GM18909 (cell line): ENCODE results near the gene PTPRO.

Experiments
- ATAC-seq: cut with Tn5 transposase; IDR thresholded peaks from one replicate; pipeline ENCODE4 v1.9.1; 2021; ENCODE audit warnings: mild to moderate bottlenecking; ENCODE audit not compliant: unreplicated experiment, poor library complexity

The PTPRO gene

DNA sequence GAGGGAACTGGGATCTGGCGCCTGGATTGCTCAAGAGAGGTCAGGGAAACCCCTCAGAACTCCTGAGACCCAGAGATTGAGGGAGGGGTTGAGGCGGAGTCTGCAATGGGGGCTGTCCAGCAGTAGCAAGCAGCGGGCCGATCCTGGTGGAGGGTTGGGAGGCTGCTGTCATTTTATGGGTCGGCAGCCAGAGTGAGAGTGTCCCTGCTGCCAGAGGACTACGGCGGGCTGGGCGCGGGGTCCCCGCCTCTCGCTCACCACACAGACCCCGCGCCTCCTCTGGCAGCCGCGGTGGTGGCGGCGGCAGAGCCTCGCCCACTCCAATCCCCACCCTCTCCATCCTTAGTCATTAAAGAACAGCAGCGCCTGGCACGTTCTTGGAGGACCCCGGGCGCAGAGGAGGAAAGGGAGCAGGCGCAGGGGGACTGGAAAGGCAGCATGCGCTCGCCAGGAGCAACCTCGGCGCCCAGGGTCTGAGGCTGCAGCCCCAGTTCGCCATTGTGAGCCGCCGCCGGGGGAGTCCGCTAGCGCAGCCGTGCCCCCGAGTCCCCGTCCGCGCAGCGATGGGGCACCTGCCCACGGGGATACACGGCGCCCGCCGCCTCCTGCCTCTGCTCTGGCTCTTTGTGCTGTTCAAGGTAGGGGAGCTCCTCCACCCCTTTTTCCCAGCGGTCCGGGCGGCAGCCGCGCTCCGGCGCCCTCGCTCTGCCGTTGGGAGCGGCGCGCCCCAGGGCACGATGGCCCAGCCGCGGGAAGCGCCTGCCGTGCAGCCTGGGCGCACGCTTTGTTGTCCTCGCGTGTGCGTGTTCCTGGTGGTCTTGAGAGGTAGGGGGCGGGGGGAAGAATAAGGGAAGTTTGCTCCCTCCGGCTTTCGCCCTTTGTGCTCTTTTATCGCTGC, at the start of gene PTPRO:
Gene PTPRO, plus strand, starts transcription at position 345 of the 898 bp plus-strand sequence.
- ATAC-seq: no peak

DNA sequence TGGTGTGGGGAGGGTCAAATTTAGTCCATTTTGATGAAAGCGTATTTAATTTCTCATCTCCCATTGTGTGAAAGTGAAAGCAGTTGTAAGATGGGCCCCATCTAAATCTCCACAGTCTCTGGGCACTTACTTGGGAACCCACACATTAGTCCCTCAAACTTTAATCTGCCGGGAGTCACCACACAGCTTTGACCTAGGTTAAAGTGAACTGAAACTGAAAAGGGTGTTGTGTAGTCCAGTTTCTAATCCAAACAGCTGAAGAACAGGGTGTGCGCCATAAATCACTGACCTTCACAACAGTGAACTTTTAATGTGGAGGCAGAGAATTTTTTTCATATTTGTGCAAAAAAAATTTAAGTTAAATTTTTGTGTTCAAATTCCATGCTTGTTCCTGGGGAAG, 48.4 kb upstream of the PTPRO start:
- ATAC-seq: peak; percentile 36

- ATAC-seq: no peak
Observed at GRCh38 chr12:15274561-15274967, 47.7 kb upstream of the PTPRO start.

GRCh38 chr12:15276088-15276698, 46.1 kb upstream of the PTPRO start:
- no peak for ATAC-seq

DNA sequence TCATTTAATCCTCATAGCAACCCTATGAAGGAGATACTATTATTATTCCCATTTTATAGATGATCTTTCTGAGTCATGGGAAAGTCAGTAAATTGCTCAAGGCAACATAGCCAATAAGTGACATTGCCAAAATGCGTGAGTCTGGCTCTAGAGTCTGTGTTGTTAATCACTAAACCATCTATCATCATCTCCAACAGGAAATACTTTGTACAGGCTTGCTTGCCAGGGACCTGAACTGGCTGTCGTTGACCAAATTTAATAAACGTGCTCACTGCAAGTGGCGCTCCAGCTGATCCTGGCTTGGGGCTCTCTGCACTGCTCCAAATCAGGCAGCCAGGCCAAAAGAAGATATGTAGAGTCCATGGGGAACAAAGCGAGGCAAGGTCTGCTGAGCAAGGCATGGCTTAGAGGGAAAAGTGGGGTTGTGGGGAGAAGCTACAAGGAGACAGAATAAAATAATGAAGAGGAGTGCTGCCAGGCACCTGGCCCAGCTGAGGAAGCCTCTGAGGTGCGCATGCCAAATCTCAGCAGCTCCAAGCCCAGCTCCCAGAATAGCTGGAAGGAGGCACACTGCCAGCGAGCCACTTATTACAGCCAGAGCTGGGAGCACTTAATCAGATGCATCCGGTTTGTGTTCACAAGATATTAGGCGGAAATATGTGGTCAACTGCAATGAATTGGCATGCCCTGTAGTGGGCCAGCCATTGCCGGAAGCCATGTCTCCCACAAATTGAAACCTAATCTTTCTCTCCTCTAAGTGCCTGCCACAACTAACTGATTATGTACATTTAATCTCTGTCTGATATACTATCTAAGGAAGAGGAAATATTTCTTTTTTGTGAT, 43.3 kb upstream of the PTPRO start:
- peak; percentile 92 for ATAC-seq

GRCh38 chr12:15280930-15281329, 41.4 kb upstream of the PTPRO start:
- no peak for ATAC-seq

DNA sequence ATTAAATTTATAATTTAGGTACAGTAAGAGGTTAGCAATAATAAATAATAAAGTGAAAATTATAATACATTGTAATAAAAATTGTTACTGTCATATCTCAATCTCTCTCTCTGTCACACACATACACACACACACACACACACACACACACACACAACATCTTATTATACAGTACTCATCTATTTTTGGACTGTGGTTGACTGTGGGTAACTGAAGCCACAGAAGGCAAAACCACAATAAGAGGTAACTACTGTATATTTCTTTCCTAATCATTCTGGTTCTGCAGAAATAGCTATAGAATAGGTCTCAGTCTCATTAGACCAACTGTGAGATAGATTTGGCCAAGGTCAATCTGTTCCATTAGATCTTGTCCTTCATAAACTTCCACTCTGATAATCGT, 33.1 kb upstream of the PTPRO start:
- no peak for ATAC-seq

DNA sequence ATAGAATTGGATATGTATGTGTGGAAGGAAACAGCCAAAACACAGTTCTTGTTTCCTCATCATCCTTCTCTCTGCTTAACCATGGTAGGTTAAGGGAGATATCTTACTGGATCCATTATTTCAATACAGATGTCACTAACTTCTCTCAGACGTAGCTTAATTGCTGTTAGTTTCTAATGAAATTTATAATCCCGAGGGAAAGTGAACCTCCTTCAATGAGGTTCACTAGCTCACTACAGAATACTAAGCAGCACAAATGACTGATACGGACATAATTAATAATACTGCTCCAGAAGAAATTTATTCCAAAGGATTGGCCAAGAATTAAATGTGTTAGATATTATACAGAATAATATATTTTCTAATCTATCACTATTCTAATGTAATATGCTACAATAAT, 28.6 kb upstream of the PTPRO start:
- ATAC-seq: no peak

DNA sequence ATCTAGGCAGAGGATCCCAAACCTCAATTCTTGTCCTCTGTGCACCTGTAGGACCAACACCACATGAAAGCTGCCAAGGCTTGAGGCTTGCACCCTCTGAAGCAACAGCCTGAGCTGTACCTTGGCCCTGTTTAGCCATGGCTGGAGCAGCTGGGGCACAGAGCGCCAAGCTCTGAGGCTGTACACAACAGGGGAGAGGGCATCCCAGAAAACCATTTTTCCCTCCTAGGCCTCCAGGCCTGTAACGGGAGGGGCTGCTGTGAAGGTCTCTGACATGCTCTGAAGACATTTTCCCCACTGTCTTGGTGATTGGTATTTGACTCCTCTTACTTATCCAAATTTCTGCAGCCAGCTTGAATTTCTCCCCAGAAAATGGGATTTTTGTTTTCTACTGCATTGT, 22.4 kb upstream of the PTPRO start:
- ATAC-seq: no peak

GRCh38 chr12:15304296-15304695, 18.0 kb upstream of the PTPRO start:
- no peak for ATAC-seq

- ATAC-seq: no peak
Observed at GRCh38 chr12:15306605-15307004, 15.7 kb upstream of the PTPRO start.

GRCh38 chr12:15307079-15307478, 15.2 kb upstream of the PTPRO start:
- no peak for ATAC-seq

GRCh38 chr12:15318841-15319240, 3.5 kb upstream of the PTPRO start:
- no peak for ATAC-seq

- no peak for ATAC-seq
Observed at GRCh38 chr12:15320881-15321280, 1.4 kb upstream of the PTPRO start.

DNA sequence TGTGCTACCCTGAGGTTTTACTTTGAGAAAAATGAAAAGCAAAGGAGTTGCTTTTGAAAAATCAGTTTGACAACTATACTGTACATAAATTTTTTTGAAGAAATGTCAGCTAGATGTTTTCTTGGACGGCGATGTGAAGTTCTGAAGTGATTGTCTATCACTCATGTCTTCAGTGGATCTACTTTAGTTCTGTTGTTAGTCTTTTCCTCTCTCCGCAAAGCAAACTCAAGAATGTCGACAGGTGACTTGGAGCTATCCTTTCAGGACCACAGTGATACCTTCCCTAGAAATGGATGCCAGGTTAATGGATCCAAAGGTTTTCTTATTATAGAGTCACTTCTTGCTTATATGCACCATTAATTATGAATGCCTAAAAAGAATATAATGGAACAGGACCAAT, 1.2 kb downstream of the PTPRO start:
- ATAC-seq: no peak

GRCh38 chr12:15329891-15330290, 7.6 kb downstream of the PTPRO start:
- no peak for ATAC-seq

DNA sequence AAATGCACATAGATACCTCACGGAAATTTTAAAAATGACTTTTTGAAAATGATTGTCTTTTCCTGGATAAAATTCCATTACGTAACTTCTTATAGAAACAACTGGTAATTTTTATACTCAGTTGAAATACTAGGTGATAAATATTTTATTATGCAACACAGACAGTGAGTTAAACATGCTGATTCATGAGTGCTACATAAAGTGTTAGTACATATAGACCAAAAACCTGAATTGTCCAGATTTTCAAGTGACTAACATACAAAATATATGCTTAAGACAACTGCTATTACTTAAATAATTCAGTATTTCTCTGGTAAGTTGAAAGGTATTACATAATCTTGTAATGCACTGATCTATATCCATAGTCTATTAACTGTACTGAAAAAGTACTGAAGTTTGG, 11.9 kb downstream of the PTPRO start:
- no peak for ATAC-seq

GRCh38 chr12:15335959-15336358, 13.7 kb downstream of the PTPRO start:
- no peak for ATAC-seq

DNA sequence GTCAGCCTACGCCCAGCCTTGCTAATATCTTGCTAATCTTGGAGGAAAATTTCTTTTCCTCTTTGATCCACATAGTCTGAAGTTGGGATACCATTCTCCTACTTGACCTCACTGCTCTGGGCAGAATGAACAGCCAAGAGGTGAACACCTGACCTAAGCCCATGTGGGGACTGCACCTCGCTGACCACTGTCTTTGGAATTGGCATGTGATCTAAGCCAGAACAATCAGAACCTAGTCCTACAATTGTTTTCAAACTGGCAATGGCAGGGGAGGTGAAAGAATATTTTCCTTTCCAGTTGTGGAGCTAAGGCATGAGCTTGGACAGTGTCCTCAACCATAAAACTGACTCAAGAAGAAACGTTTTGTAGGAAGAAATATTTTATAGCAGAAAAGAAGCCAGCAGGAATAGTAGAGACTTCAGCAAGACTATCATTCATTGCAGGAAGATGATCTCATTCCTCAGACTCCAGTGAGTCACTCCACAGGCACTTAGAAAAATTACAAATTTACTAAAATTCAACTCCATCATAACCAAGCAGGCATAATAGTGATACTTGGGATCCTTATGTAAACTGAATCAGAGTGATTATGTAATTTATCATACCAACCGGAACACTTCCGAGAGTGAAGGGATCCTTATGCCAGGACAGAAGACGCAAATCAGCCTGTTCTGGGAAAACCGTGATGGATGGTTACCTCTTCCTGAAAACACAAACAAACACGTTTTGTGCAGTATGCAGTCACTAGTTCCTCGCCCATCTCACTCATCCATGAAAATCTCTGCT, 14.7 kb downstream of the PTPRO start:
- no peak for ATAC-seq

DNA sequence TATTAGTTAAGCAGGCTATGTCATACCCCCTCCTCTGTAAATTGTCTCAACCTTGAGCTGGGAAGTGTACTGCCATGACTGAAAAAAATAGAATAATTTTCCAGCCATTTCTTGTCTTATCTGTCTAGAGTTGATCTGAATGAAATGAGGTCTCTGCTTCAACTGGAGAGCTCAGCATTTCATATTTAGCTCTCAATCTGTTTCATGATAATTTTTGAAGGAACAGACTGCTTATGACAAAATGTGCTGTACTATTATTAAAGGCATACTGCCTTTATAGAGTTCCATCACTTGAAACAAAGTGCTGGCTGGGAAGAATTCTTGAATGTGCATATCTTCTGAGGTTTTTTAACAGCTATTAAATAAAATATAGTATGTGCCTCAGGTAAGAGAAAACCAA, 19.1 kb downstream of the PTPRO start:
- ATAC-seq: no peak
